ENCODE data around the gene PPT1.
"Not testable (repeated sequence)": the region's sequence is repeated elsewhere in the genome, so short reads cannot be mapped to it uniquely, and the experiment has no call there.

The PPT1 gene

GRCh38 chr1:40092241-40092640, 4.8 kb downstream of the PPT1 start:
- DNase-seq = no peak

GRCh38 chr1:40090652-40091355, 6.2 kb downstream of the PPT1 start:
- no peak for DNase-seq

- not testable (repeated sequence) for DNase-seq
Observed at GRCh38 chr1:40084750-40085149, 12.3 kb downstream of the PPT1 start.

GRCh38 chr1:40081871-40082270, 15.2 kb downstream of the PPT1 start:
- no peak for DNase-seq

GRCh38 chr1:40079774-40080400, 17.2 kb downstream of the PPT1 start:
- DNase-seq = no peak

GRCh38 chr1:40078512-40079333, 18.3 kb downstream of the PPT1 start:
- no peak for DNase-seq

- DNase-seq = no peak
Observed at GRCh38 chr1:40076895-40077312, 20.1 kb downstream of the PPT1 start.

- DNase-seq = no peak
Observed at GRCh38 chr1:40075266-40075665, 21.8 kb downstream of the PPT1 start.

GRCh38 chr1:40073062-40073461, 24.0 kb downstream of the PPT1 start:
- DNase-seq = no peak

GRCh38 chr1:40072142-40072541, 24.9 kb downstream of the PPT1 start:
- DNase-seq = no peak

GRCh38 chr1:40067851-40068250, 29.2 kb downstream of the PPT1 start:
- no peak for DNase-seq

GRCh38 chr1:40067023-40067422, 30.0 kb downstream of the PPT1 start:
- DNase-seq = no peak

GRCh38 chr1:40064797-40065499, 32.1 kb downstream of the PPT1 start:
- no peak for DNase-seq

GRCh38 chr1:40059960-40060750, 36.9 kb downstream of the PPT1 start:
- no peak for DNase-seq

- no peak for DNase-seq
Observed at GRCh38 chr1:40059338-40059959, 37.6 kb downstream of the PPT1 start.

GRCh38 chr1:40058453-40059337, 38.4 kb downstream of the PPT1 start:
- DNase-seq = no peak

GRCh38 chr1:40058097-40058452, 39.0 kb downstream of the PPT1 start:
- no peak for DNase-seq

- no peak for DNase-seq
Observed at GRCh38 chr1:40057310-40058030, 39.6 kb downstream of the PPT1 start.

GRCh38 chr1:40056519-40057309, 40.3 kb downstream of the PPT1 start:
- no peak for DNase-seq
